HG02798 (cell line): ENCODE data around the gene PLCB1.
A peak's percentile ranks its signal among the peaks of the same experiment; 100 is the strongest.

Experiments
- ATAC-seq: cut with Tn5 transposase; IDR thresholded peaks from one replicate; pipeline ENCODE4 v1.9.1; 2021; ENCODE audit warnings: mild to moderate bottlenecking; ENCODE audit not compliant: unreplicated experiment, poor library complexity

The PLCB1 gene

DNA sequence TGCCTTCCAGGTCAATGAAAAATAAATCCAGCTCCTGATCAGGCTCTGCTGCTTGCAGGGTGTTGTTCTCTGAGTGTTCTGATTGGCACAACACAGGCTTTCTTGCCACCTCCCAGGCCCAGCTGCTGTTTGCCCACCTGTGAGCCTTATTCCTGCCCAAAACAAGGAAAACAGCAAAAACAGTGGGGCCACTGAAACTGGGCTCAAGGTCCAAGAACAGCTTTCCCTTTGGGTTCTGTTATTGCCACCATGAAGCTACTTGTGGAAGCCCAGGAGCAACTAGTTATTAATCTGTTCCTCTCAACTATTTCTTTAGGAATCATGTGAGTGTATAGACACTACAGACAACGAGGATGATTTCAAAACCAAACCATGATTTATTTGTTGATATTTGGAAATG lies 159.1 kb downstream of the PLCB1 start:
- ATAC-seq = no peak

DNA sequence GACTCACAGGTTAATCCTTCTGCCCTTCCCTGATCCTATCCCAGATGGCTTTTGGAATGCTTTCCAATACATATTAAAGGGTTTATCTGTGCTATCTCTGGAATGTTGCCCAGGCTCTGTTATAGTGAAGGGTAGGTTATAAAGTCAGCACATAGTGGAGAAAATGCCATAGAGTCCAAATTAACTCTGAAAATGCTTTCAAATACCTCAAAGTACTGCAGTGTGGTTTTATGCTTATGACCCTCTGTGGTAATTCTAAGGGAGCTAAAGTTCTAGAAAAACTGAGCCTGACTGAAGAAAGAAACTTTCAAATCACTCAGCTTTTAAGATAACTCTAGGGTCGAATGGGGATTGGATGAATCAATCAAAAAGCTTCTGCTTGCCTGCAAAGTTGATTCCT lies 159.8 kb downstream of the PLCB1 start:
- no peak for ATAC-seq

DNA sequence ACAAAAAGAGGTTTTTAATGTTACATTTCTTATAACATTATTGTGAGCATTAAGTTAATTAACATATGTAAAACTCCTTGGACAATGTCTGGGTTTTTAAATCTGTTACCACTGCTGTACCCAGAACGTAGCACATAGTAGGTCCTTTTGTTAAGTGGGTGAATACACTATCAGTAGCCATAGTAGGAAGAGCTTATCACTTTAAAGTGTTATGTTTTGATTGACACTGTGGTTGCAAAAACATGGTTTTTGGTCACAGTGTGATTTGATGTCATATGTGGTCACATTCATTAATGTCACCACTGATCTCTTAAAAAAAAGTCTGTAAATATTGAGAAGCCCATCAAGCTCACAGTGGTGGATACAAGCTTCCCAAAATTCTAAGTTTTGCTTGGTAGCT lies 160.7 kb downstream of the PLCB1 start:
- no peak for ATAC-seq

DNA sequence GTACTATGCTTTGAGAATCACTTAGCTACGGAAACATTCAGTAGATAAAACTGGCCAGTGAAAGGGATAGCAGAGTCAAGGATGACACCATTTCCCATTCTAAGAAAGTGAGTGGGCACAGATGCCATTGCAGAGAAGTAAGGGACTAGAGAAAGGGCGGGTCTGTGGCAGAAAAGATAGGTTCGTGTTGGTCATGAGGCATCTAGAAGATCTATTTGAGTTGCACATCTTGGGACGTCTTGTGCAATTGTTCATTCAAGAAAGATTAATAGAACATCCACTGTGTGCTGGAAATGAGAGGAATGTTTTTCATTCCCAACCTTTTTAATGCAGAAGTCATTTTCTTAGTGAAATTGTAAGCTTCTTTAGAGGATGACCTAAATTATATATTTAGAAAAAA lies 161.7 kb downstream of the PLCB1 start:
- no peak for ATAC-seq

DNA sequence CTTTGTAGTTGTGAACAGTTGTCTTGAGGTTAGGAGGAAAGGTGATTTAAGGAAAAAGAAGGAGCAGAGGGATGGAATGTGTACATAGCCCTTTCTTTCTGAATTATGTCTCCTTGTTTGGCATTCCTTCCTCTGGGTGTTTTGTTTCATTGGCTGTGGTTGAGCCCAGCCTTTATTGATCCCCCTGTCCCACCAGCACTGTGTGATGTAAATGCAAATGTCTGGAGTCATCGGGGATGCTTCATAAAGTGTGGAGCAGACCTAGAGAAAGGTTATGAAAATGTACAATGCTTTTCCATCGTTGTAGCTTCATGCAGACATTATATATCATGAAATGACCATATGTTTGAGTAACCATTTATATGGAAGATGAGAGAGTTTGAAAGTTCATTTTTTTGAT lies 164.5 kb downstream of the PLCB1 start:
- no peak for ATAC-seq

DNA sequence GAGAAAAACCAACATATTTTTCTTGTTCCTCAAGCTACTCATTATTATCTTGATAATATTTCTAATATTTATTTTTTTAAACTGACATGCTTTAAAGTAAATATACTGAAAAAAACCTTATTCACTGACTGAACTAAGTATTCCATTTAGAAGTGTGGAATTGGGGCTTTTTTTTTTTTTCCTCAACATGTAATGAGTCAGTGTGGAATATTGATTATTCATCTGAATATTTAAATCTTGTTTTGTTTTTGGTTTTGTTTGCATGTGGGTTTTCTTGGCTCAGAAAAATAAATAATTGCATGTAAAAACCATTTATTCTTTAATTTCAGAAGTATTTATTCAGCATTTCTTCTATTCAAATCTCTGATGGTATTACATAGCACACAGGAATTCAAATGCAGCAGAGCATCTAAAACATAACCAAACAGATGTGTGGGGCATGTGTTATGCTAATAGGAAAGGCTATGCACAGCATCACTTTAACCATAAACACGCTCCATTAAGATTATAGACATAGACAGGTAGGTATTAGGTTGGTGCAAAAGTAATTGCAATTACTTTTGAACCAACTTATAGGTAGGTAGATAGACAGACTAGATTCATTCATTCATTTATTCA lies 166.5 kb downstream of the PLCB1 start:
- ATAC-seq = no peak

DNA sequence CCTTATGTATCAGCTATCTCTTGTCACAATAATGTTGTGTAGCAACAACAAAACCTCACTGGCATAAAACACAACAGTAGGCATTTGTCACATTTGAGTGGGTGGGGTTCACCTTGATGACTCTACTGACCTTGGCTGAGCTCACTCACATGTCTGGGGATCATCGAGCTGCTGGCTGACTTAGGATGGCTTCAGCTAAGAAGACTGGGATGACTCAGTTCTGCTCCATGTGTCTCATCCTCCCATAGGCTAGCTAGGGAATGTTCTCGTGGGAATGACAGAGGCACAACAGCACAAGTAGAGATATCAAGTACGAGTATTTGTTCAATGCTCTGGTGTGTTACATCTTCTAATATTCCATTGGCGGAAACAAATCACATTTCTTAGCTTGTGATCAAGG lies 167.9 kb downstream of the PLCB1 start:
- ATAC-seq = no peak

DNA sequence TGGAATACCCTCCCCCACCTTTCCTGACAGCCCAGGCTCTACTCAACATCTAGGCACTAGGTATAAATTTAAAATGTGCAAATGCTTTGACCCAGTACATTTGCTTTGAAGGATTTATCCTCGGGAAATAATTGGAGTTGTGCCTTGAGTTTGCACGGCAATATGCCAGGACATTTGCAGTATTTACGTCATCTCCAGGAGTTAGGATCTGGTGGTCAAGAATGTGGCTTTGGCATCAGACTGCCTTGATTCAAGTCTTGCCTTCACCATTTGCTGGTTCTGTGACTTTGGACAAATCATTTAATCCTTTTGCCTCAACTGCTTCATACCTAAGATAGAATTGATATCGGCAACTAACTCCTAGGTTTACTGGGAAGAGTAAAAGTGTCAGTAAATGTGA lies 169.6 kb downstream of the PLCB1 start:
- no peak for ATAC-seq

DNA sequence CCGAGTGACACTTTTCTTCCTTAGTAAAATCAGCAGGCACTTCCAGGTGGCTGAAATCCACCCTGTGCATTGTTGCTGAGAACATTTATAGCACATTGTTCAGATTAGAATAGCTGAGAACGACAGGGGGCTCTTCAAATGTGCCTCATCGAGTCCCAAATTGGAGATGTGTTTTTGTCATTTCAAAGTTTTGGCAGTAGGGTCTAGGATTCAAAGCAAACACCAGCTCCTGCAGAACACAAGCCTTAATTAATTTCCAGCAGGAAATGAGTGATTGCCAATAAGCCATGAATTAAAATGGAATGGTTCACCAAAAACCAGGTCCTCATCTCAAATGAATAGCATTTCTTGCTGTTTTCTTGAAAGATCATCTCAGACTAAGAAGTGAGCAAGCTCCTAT lies 171.6 kb downstream of the PLCB1 start:
- no peak for ATAC-seq

DNA sequence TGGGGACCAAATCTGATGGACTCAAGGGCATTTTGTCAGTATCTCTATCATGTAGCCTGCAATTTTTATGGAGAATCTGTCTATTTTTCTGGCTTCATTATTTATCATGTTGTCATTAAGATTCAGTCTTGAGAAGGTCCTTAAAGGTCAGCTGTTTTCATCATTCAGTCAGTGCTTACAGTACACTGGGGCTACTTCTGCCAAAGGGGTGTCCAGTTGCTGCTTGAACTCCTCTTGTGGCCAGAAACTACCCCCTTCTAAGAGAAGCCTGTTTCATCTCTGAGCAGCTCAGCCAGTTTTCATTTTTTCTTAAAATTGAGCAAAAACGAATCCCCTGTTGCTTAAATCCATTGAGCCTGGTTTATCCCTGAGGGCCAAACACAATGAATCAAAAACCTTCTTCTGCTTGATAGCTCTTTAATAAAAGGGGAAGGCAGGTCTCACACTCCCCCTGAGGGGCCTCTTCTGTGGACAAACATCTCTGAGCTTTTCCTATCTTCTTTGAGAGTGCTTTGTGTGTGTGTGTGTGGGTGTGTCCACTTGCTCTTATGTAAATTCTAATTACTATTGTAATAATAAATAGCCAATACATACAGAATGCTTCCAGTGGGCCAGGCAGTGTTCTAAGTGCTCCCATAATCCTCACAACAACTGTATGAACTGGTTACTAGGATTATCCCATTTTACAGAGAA lies 172.2 kb downstream of the PLCB1 start:
- ATAC-seq = no peak

DNA sequence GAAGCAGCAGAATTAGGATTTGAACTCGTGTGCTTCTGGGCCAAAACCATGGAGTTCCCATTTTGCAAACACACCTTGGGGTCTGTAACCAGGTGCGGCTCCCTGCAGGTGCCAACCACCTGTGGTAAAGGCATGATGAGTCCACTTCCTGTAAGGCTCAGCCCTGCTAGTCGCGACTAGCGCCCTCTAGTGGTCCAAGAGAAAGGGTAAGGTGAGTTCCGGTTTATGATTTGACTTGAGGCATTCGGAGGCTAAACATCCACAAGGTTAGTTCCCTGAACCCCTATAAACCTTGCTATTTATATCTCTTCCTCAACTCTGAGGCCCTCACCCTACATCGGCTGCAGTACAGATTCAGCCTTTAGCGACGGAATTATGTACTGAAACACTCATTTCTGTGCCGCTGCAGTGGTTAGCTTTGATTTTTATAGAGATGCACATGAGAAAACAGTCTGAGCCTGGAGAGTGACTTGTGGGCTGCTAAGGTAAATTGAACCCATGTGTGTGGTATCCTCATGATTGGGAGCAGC lies 173.4 kb downstream of the PLCB1 start:
- ATAC-seq = peak; percentile 95

DNA sequence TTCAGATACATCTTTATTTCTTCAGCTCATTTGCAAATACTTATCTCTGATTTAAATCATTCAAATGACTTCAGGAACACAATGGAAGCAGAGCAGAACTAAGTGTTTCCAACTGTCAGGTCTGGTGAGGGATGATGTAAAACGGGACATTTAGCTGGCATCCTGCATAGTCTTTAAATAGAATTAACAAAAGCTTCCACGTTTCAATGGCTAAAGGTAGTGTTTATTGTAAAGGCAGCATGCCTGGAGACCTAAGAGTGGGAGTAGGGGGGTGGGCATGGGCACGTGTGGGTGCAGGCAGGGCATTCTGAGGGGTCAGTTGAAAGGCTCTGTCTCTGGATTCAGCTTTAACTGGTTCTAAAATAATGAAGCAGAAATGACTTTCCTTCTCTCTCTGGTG lies 174.9 kb downstream of the PLCB1 start:
- ATAC-seq = no peak

DNA sequence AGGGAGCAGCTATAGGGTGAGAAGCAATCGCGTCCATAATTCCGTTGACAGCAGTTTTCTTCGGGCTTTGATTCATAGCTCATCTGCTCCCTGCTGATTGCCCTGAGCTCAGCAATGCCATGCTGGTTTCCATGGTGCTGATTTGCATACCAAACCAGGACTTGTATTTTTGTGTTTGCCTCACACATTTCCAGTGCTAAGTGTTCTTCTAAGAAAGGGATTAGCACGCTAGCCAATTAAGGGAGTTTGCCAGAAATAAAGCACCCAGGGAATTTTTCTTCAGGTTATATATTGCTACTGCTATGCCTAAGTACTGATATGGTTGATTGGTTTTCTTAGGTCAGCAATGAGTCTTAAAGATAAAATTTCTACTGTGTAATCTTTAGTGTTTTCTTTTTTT lies 177.6 kb downstream of the PLCB1 start:
- ATAC-seq = no peak

DNA sequence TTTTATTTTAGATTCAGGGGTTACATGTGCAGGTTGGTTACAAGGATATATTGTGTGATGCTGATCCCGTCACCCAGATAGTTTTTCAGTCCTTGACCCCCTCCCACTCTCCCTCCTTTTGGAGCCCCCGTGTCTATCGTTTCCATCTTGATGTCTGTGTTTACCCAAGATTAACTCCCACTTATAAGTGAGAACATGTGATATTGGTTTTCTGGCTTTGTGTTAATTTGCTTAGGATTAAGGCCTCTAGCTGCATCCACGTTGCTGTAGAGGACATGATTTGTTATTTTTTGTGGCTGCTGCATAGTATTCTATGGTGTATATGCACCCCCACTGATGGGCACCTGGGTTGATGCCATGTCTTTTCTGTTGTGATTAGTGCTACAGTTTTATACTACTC lies 178.6 kb downstream of the PLCB1 start:
- no peak for ATAC-seq

DNA sequence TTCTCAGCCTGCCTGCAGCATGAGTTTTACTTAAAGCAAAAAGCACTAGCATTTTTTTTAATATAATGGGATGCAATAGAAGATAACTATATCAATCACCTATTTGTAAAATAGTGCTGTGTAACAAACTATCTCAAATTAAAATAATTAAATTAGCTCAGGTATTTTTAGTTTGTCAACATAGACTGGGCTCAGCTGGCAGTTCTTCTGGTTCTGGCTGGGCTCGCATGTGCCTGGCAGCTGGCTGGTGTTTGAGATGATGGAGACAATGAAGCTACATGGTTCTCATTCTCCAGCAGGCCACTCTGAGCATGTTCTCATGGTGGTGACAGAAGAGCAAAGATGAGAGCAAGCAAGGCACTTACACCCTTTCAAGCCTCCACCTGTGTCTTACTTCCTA lies 181.0 kb downstream of the PLCB1 start:
- ATAC-seq = no peak

DNA sequence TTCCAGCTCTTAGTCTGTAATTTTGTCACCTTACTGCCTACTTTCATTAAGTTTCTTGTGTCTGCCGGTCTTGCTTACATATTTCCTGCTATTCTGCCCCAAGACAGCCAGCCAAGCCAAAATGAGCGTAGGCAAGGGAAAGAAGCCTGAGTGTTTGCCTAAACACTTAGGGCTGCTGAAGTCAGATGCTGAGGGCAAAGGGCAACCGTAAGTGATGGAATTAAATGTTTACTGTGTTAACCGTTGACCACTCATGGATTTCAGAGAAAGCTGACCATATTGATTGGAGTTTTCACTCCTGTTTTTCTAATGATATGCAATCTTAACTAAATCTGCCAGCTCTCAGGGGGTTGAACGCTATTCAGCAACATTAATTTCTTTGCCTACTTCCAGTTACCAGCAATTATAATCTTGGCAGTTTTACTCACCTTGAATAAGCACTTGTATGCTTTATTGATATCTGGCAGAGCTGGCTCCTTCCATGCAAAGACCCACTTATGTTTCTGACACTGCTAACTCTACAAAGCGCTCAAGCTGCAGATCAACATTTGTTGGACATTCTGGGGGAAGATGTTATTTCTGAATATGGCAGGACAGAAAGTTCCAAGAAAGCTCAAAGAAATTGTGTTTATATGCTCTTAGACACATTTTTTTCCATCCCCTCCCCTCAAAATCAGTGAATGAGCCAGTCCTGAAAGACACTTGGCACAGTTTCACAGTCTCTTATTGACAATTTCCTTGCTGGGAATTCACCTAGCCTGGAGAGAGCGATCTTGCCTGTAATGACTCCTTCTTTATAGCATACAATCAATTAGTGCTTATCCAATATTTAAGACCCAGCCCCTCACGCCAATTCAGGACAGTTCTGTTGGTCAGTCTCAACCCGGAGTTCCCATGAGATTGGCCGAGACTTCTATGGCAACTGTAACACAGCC lies 183.8 kb downstream of the PLCB1 start:
- ATAC-seq = no peak

DNA sequence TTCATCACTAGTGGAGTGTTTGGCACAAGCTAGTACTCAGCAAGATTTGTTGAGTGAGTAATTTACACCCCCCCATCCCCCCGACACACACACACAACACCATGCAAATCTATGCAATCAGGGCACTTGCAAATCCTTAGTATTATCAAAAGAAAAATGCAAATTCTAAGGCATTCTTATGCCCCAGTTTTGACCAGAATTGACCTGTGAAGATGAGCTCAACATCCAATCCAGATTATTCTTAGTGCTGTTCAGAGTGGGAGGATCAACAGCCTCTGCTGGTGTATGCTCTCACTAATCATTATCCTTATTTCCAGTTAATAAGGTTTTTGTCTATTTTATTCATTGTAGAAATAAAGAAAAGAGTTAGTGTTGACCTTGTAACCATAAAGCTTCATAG lies 185.4 kb downstream of the PLCB1 start:
- ATAC-seq = no peak

DNA sequence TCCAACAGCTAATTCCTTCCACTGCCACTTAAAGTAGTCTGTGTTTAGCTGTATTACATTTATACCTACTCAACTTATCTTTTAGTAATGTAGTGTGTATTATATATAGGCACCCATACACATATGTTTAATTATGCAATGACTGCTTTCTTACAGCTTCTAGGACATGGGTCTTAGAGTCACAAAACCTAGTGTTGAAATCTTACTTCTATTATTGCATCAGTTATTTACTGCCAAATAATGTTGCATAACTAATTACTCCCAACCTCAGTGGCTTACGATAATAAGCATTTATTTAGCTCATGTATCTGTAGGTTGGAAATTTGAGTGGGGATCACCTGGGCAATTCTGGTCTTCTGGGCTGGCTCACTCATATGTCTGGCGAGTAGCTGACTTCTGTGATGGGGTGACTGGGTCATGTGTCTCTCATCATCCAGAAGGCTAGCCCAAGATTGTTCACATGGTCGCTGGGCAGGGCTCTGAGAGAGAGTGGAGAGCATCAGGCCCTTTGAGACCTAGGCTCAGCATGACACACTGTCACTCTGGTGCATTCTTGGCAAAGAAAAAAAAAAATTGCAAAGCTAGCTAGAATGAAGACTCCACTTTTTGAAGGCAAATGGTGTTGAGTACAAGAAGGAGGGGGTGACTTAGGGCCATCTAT lies 187.0 kb downstream of the PLCB1 start:
- ATAC-seq = no peak

DNA sequence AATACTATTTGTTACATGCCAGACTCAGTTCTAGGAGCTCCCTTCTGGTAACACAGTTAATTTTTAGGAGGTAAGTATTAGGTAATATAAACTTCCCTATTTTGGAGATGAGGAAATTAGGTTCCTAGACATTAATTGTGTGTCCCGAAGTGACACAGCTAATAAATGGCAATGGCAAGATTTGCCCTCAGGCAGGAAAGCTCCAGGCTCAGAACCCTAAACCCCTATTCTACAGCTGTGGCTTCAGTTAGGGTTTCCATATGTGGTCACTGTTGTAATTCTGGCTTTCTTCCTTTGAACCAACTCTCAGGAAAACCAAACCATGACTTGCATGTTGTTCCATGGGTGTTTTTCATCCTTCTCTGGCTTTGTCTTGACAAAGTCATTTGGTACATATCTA lies 188.2 kb downstream of the PLCB1 start:
- no peak for ATAC-seq

DNA sequence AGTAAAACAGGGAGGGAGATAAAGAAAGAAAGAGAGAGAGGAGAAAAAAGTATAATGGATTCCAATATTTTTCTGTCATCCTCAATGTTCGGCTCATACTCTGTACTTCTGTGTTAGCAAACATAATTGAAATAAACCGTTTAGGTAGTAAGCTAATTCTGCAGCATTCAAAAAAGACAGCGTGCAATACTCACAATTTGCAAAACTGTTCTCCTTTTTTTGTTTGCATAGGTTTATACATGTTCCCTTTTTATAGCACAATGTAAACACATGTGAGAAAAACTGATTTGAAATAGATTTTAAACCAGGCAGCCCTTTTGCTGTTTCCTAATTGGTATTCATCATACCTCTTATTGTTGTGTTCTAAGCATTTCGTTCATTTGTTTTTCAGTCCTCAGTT lies 188.9 kb downstream of the PLCB1 start:
- ATAC-seq = no peak
